DND-41 (cell line): ENCODE results near the gene FAM78A.

Experiments
- EZH2 ChIP-seq: IDR thresholded peaks from 3 replicates; pipeline ENCODE4 v1.6.1; 2012; ENCODE audit warnings: borderline replicate concordance, low read depth, mild to moderate bottlenecking, moderate library complexity, low read length, inconsistent platforms; ENCODE audit not compliant: severe bottlenecking
- TF ChIP-seq, protein P1 (sequence below): IDR thresholded peaks from 2 replicates; pipeline ENCODE4 v1.5.1; 2012; ENCODE audit warnings: borderline replicate concordance, low read length, moderate library complexity, mild to moderate bottlenecking; ENCODE audit not compliant: poor library complexity, severe bottlenecking; ENCODE audit errors: extremely low read depth

DNA sequence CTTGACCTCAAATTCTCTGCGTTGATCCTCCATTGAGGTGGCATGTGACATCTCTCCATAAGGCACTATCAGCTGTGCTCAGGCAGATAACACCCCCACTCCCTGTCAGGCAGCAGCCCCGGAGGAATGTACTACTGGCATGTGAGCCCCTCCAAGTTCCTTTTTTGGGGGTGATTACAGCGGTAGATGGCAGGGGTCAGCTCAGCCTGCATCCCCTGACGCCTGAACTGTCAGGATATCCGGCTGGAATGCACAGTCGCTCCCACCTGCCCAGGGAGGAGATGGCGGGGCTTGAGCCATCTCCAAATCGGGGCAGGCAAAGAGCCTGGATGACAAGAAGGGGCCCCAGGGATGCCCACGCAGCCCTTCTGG lies 40.8 kb downstream of the FAM78A start:
- TF ChIP-seq, protein P1, sequence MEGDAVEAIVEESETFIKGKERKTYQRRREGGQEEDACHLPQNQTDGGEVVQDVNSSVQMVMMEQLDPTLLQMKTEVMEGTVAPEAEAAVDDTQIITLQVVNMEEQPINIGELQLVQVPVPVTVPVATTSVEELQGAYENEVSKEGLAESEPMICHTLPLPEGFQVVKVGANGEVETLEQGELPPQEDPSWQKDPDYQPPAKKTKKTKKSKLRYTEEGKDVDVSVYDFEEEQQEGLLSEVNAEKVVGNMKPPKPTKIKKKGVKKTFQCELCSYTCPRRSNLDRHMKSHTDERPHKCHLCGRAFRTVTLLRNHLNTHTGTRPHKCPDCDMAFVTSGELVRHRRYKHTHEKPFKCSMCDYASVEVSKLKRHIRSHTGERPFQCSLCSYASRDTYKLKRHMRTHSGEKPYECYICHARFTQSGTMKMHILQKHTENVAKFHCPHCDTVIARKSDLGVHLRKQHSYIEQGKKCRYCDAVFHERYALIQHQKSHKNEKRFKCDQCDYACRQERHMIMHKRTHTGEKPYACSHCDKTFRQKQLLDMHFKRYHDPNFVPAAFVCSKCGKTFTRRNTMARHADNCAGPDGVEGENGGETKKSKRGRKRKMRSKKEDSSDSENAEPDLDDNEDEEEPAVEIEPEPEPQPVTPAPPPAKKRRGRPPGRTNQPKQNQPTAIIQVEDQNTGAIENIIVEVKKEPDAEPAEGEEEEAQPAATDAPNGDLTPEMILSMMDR = no peak
- no peak for TF ChIP-seq EZH2
